Heart left ventricle (tissue), 13 donors: Measurements from ENCODE around the gene NTRK1.

Source experiments
- POLR2A ChIP-seq, 2 donors: fragments of 450-650 bp; IDR thresholded peaks; one replicate each; pipeline ENCODE4 v1.6.1; 2017; ENCODE audit warnings: antibody characterized with exemption in 2 of 2, mild to moderate bottlenecking in 2 of 2, moderate library complexity in 2 of 2
- TF ChIP-seq, protein P1 (sequence below), 12 donors: fragments of 200-600 bp; sonication (generic) in 4 of 12; IDR thresholded peaks; one replicate each; pipeline versions ENCODE4 v1.5.0 to v1.8.0; 2018 to 2022; ENCODE audit warnings: antibody characterized with exemption in 12 of 12, mild to moderate bottlenecking in 5 of 12
- donor health status: ischemic (EF 13 %, LVEDD 7.1; RV severe dilation, severe dysfunction).
- donor health status: DM: no; HTN: yes; CAD: no.
- donor health status: DM: no; HTN: no; CAD: no.
- donor health status: ischemic (EF 25% LVEDD 6.9; RV normal size, moderate dysfunction).
- donor health status: ischemic (EF 25% LVEDD 5.7; RV mildly dilated, moderate dysfunction).
- donor health status: ischemic (EF 35%, LVEDD 5.7; RV mildly dilated, moderate dysfunction).
- donor health status: nonischemic (EF 11% LVEDD 7.7; RV severe dilation, severe dysfunction).
- donor health status: DM: yes; HTN: yes; CAD: no.
- donor health status: PGD.
- donor health status: ischemic (EF 29% LVEDD 5.4; RV normal size, mild dysfunction).
- donor health status: nonischemic (EF 23%, LVEDD 6.1; RV moderate dilation, normal function).

DNA sequence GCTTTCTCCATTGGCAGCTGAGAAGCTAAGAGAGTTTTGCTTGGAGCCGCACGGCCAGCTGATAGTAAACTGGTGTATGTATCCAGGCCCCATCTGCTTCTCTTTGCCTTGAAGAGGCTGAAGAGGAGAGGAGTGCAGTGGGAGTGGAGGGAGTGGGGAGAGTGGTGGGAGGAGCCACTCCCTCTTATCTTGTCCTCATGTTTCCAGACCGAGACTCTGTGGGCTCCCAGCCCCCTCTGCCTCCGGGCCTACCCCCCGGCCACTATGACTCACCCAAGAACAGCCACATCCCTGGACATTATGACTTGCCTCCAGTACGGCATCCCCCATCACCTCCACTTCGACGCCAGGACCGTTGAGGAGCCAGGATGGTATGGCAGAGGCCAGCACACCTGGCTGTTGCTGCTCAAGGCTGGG lies 53.8 kb downstream of the NTRK1 start:
- TF ChIP-seq, protein P1, sequence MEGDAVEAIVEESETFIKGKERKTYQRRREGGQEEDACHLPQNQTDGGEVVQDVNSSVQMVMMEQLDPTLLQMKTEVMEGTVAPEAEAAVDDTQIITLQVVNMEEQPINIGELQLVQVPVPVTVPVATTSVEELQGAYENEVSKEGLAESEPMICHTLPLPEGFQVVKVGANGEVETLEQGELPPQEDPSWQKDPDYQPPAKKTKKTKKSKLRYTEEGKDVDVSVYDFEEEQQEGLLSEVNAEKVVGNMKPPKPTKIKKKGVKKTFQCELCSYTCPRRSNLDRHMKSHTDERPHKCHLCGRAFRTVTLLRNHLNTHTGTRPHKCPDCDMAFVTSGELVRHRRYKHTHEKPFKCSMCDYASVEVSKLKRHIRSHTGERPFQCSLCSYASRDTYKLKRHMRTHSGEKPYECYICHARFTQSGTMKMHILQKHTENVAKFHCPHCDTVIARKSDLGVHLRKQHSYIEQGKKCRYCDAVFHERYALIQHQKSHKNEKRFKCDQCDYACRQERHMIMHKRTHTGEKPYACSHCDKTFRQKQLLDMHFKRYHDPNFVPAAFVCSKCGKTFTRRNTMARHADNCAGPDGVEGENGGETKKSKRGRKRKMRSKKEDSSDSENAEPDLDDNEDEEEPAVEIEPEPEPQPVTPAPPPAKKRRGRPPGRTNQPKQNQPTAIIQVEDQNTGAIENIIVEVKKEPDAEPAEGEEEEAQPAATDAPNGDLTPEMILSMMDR (IDR thresholded peaks at IDR 0.05): no peak
- no peak for TF ChIP-seq POLR2A (IDR thresholded peaks at IDR 0.05)
